HG03103 (cell line): ENCODE results near the gene CHRDL2.
A peak's percentile ranks its signal among the peaks of the same experiment; 100 is the strongest.

Experiments
- ATAC-seq: cut with Tn5 transposase; IDR thresholded peaks from one replicate; pipeline ENCODE4 v1.9.1; 2021; ENCODE audit warnings: low read depth; ENCODE audit not compliant: unreplicated experiment

CHRDL2 gene

GRCh38 chr11:74749127-74749964, 18.1 kb upstream of the CHRDL2 start:
- ATAC-seq = peak; percentile 32

DNA sequence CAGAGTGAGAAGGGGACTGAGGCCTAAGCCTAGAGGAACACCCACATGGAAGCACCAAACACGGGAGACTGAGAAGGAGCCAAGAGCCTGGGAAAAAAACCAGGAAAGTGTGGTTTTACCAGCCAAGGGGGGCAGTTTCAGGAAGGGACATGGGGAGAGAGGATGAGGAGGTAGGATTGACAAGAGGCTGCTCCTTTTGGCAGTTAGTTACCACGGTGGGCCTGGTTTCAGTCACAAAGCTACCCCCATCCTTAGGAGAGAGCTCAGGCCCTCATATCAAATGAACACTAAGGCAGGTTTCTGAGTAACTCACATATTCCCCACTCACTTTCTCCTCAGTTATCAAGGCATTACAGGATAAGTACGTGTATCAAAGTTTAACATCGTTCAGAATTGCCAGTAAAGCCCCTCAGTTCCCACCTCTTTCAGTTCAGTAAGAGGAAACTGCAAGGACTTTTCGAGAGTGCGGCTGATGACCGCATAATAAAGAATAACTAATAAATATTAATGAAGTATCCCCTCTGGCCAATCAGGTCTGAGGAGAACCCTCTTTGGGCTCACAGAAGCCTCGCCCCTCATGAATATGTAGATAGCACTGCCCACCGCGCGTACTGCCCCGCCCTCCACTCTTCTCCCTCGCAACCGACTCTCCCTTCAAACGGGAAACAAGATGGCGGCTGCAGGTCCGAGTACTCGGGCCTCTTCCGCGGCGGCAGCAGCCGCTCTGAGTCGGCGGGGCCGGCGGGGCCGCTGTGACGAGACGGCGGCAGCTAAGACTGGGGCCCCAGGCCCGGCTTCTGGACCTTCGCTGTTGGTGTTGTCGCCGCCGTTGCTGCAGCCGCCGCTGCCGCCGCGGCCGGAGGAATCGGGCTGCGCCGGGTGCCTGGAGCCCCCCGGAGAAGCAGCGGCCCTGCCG, 17.2 kb upstream of the CHRDL2 start, which contains the start of gene RNF169:
Gene RNF169 (plus strand): TSS at position 639 of the 916 bp plus-strand sequence. CDS start 32 bp downstream, at position 671.
- peak; percentile 96 for ATAC-seq

DNA sequence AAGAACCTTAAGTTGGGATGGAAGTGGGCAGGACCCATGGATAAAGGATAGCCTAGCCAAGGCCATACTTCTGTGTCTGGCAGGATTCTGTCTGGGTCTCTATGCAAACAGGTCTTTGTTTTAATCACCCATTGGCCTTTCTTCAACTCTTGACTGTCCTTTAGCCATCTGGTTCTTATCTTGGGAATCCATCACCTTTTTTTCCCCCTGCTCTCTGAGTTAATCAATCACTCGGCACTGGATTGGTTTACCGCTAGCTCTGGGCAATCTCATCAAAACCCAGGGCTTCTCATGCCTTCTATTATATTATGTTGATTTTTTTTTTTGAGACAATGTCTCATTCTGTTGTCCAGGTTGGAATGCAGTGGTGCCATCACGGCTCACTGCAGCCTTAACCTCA, 15.6 kb upstream of the CHRDL2 start:
- ATAC-seq = no peak

GRCh38 chr11:74744277-74744676, 13.1 kb upstream of the CHRDL2 start:
- no peak for ATAC-seq

- no peak for ATAC-seq
These were observed 12.4 kb upstream of the CHRDL2 start for GRCh38 chr11:74743640-74744039.

GRCh38 chr11:74742070-74742469, 10.8 kb upstream of the CHRDL2 start:
- no peak for ATAC-seq

- ATAC-seq = no peak
These were observed 8.5 kb upstream of the CHRDL2 start for GRCh38 chr11:74739546-74740270.

- no peak for ATAC-seq
These were observed 4.8 kb upstream of the CHRDL2 start for GRCh38 chr11:74736031-74736430.

DNA sequence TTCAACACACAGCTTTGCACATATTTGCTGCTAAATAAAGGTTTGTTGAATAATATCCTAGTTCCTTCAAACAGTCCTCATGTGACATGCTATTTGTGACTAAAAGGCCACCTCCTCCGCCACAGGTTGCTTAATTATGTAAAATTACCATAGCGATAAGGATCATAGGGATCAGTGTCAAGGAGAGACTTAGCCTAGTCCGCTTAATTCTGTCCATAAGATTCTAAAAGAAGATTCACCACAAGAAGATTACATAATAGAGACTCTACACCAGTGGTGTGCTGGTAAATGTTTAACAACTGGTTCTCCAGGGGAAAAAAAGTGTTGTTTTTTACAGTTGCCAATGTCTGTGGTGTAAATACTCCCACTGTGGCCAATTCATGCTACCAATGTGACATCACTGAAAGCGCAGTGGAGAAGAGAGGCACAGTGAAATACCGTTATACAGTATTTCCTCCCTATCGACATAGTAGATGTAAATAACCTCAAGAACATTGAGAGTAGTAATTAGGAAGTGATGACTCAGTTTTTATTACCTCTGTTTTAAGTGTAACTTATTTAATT, 4.2 kb upstream of the CHRDL2 start:
- ATAC-seq = no peak

- ATAC-seq = no peak
These were observed 3.3 kb upstream of the CHRDL2 start for GRCh38 chr11:74734559-74734925.

DNA sequence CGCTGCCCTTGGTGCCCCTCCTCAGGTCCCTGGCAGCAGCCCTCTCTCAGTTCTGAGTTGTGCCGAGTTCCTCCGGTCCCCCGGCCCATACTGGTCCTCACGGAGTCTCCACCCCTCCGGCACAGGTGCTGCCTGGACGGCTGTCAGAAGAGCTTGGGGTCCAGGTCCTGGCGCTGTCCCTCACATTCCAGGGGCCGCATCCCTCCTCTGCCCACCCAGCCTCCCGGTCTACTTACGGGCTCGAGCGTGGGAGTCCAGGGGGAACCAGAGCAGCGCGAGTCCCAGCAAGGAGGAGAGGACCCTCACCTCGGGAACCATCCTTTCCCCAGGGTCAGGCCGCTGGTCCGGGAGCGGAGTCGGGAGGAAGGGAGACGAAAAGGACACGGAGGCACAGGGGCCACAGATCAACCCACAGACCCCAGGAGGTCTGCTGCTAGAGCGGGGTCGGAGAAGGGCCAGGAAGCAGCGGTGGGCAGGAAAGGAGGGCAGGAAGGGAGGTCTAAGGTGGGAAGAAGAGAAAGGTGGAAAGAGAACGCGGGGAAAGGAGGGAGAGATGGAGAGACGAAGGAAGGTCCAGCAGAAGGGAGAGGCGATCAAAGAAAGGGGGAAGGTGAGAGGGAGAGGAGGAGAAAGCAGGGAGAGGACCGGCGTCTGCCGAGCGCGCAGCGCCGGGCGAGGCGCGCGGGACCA, 510 bp downstream of the CHRDL2 start:
- ATAC-seq = no peak

- no peak for ATAC-seq
These were observed 1.8 kb downstream of the CHRDL2 start for GRCh38 chr11:74729397-74729796.

DNA sequence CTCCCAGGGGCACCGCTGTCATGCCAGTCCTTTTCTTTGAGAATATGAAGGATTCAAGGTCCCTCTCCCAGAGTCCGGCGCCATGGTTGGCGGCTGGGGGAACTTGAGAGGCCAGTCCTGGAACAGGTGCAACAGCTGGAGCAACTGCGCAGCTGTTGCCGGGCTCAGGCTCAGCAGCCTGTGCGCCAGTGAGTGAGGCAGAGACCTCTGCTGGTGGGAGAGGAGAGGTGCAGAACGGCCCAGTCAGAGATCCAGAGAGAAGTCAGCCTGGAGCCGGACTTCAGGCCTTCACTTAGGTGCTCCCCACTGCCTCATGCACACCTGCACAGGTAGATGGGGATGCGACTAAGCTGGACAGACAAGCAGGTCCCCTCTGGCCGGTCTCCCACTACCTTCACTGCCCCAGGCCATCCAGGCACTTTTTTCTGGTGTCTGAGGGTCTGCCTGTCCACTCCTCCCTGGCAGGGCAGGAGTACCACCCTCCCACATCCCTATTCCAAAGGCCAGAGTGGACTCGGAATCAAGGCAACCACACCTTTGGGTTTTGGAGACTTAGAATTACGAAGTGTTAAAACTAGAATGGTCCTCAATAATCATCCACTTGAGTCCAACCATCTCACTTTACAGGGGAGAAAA, 4.6 kb downstream of the CHRDL2 start:
- peak; percentile 88 for ATAC-seq

DNA sequence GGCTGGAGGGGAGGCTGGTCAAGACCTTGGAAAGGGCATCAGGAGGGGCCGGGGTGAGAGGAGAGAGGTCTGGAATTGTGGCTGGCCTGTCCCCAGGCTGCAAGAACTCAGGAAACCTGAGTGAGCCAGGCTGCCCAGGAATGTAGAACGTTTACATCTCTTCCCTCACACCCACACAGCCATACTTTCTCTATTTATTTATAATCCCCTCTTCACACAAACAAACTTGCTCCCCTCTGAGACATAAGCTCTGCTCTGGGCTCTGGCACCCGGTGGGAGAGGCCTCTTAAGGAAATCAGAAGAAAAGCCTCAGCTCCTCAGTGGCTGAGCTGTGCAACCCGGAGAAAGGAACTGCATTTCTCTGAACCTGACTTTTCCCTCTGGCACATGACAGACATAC, 5.5 kb downstream of the CHRDL2 start:
- ATAC-seq = no peak

- ATAC-seq = no peak
These were observed 7.7 kb downstream of the CHRDL2 start for GRCh38 chr11:74723511-74723910.

DNA sequence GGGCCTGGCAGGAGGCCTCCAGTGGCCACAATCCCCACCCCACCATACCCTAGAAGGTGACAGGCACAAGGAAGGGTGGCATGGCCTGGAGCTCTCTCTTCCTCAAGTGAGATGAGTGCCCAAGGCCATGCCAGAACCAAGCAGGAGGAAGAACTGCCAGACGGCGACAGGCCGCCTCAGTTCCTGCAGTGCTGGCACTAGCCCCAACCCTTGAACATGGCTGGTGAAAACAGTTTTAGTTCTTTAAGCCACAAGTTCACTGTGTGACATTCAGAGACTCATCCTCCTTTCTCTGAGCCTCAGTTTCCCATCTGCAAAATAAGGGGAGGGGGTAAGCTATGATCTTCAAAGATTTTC, 9.8 kb downstream of the CHRDL2 start:
- ATAC-seq = no peak

DNA sequence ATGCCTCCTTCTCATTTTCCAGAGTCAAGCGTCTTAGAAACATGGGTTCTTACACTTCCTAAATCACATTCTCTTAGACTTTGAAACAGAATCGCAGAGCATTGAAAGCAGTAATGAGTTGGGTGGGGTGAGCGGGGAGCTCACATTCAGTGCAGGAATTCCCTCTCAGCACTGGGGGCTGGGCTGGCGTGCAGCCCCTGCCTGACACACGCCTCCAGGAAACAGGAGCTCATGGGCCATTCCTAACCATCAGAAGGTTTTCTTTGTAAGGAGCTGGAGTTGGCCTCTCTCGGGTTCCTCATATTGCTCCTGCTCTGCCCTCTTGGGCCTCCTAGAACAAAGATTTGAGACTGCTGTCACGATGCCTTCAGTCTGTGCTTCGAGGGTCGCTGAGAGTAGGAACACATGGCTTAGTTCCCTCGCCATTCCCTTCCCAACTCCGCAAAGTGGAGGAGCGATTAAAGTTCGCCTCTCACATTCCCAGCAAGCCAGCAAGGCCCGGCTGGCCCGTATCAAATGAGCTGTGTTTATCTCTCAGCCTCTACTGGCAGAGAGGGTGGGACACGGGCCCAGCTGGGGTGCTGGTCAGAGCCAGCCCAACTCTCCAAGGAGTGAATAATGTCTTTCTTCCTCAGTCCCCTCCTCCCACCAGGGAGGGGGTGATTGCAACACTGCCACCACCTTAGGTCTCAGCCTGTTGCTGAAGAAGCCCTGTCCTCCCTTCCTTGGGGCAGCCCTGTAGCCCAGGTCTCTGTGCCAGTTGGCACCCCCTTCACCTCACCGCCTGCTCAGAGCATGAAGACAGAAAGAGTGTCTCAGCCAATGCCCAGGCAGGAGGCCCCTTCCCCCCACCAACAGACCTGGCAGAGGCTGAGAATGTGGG, 10.4 kb downstream of the CHRDL2 start:
- no peak for ATAC-seq

DNA sequence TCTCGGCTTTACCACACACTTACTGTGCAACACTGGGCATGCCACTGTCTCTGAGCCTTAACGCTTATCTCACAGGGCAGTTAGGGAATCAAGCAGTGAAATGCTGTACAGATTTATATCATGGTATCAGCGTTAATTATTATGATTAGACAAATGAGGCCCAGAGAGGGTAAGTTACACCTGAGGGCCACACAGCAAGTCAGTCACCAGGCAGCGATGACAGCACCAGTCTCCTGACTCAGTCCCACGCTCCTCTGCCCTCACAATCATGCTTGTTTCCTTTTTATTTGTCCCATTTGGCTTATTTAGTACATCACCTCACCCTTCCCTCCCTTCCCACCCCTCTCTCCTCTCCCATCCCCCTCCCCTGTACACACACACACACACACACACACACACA, 12.2 kb downstream of the CHRDL2 start:
- ATAC-seq = no peak
